Peyer's patch (tissue), 4 donors: ENCODE results near the gene PRKCZ. TPM values are rescaled to one million over a fixed set of nuclear protein-coding genes. Genes with fewer than 3 reads are reported as not detected.

Source experiments
- DNase-seq, 3 donors: peaks; one replicate each; pipeline ENCODE4 v3.0.0-alpha.2; 2017 to 2019
- H3K27ac ChIP-seq, 4 donors: fragments of 200-600 bp; sonication (generic); one replicate each; pipeline ENCODE4 v1.5.1; 2016 to 2019
- H3K27me3 ChIP-seq, 2 donors: fragments of 200-600 bp; sonication (generic); one replicate each; pipeline ENCODE4 v1.5.1; 2019
- H3K36me3 ChIP-seq, 3 donors: fragments of 200-600 bp; sonication (generic); one replicate each; pipeline ENCODE4 v1.5.1; 2016 to 2019
- H3K4me1 ChIP-seq, 4 donors: fragments of 200-600 bp; sonication (generic); one replicate each; pipeline ENCODE4 v1.5.1; 2016 to 2019
- H3K4me3 ChIP-seq, 4 donors: fragments of 200-600 bp; sonication (generic); 1 replicate in 3 of 4; 2 replicates in 1 of 4; pipeline ENCODE4 v1.5.1; 2016 to 2019; ENCODE audit warnings: mild to moderate bottlenecking in 1 of 4
- H3K9me3 ChIP-seq, 4 donors: fragments of 200-600 bp; sonication (generic); one replicate each; pipeline ENCODE4 v1.5.1; 2016 to 2019; ENCODE audit warnings: mild to moderate bottlenecking in 1 of 4
- POLR2A ChIP-seq, 2 donors: fragments of 450-650 bp; IDR thresholded peaks; one replicate each; pipeline ENCODE4 v1.5.1; 2017; ENCODE audit warnings: antibody characterized with exemption in 2 of 2, mild to moderate bottlenecking in 2 of 2, moderate library complexity in 2 of 2
- total RNA-seq, 4 donors: library from RNA; depleted of rRNA; stranded (reverse); fragments of >200 nt; gene quantifications; one replicate each; pipeline ENCODE4 v1.1.0, GENCODE V29; 2016
- TF ChIP-seq, protein P1 (sequence below), 6 experiments: fragments of 450-650 bp in 4 of 6; fragments of 200-600 bp in 2 of 6; sonication (generic) in 1 of 6; IDR thresholded peaks; one replicate each; pipeline ENCODE4 v1.5.1; 2017 to 2019; ENCODE audit warnings: antibody characterized with exemption in 6 of 6, mild to moderate bottlenecking in 3 of 6, moderate library complexity in 1 of 6

The PRKCZ gene
- total RNA-seq, 4 donors from 2014 or later: 51.2 to 105 (median 93.6) TPM

DNA sequence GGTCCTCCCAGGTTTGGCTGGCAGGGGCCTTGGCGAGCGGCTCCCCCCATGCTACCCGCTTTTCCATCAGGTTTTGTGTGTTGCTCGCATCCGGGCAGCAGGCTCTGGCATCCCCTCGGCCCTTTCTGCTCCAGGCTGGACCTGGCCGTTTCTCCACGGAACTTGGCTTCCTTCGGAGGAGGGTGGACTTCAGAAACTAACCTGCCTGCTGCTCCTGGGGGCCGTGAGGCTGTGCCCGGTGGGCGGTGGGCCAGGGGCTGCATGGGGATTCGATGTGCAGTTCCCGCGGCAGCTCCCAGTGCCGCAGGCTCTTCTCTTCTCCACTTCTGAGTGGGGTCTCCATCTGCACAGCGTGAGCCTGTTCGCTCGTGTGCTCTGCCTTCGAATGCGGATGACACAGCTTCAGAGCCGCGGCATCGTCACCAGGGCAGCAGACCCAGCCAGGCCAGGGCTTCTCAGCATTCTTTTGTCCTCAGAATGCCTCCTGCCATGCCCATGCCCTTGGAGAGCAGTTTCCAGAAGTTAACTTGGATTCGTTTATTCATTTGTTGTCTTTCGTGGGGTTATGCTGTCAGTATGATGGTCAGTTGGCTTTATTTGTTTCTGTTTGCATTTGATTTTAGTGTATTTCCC is 36.4 kb downstream of the PRKCZ start:
- H3K4me3 ChIP-seq: no peak overlapping the region
- peaks cover 0 to 4% (median 0%) of the 10 kb centered on the region in 3 donors for H3K36me3 ChIP-seq
- DNase-seq: no peak
- H3K27me3 ChIP-seq: no peaks in the 10 kb centered on the region
- H3K4me1 ChIP-seq: no peaks in the 10 kb centered on the region
- no peak overlapping the region for H3K27ac ChIP-seq
- H3K9me3 ChIP-seq: no peaks in the 10 kb centered on the region
- TF ChIP-seq POLR2A (IDR thresholded peaks at IDR 0.05): no peak
- TF ChIP-seq, protein P1, sequence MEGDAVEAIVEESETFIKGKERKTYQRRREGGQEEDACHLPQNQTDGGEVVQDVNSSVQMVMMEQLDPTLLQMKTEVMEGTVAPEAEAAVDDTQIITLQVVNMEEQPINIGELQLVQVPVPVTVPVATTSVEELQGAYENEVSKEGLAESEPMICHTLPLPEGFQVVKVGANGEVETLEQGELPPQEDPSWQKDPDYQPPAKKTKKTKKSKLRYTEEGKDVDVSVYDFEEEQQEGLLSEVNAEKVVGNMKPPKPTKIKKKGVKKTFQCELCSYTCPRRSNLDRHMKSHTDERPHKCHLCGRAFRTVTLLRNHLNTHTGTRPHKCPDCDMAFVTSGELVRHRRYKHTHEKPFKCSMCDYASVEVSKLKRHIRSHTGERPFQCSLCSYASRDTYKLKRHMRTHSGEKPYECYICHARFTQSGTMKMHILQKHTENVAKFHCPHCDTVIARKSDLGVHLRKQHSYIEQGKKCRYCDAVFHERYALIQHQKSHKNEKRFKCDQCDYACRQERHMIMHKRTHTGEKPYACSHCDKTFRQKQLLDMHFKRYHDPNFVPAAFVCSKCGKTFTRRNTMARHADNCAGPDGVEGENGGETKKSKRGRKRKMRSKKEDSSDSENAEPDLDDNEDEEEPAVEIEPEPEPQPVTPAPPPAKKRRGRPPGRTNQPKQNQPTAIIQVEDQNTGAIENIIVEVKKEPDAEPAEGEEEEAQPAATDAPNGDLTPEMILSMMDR (IDR thresholded peaks at IDR 0.05): no peak

DNA sequence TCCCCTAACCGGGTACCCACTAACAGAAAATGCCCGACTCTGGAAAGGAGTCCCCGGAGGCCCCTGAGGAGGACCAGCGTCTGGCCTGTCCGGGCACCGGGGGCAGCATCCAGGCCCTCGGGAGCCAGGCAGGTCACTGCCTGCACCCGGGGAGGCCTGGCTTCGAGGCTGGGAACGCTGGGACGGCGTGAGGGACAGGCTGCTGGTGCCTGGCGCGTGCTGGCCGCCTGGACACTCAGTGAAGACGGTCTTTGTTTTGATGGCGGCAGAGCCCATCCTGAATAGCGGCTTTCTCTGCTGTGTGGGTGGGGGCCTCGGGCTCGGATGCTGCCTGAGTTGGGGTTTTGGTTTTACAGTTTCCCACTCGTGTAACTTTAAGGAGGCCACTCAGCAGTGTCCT is 37.6 kb downstream of the PRKCZ start:
- Histone ChIP-seq H3K9me3 (no peaks in the 10 kb centered on the region), H3K36me3 (peaks cover 0 to 4% (median 0%) of the 10 kb centered on the region in 3 donors), H3K4me1 (peaks cover 0 to 3% (median 2%) of the 10 kb centered on the region in 4 donors), H3K27me3 (no peaks in the 10 kb centered on the region), H3K27ac (peak overlapping the region in 1 of 4 donors; percentile 4), H3K4me3 (no peak overlapping the region)
- no peak for DNase-seq
- TF ChIP-seq, protein P1 (IDR thresholded peaks at IDR 0.05): no peak
- TF ChIP-seq POLR2A (IDR thresholded peaks at IDR 0.05): no peak

DNA sequence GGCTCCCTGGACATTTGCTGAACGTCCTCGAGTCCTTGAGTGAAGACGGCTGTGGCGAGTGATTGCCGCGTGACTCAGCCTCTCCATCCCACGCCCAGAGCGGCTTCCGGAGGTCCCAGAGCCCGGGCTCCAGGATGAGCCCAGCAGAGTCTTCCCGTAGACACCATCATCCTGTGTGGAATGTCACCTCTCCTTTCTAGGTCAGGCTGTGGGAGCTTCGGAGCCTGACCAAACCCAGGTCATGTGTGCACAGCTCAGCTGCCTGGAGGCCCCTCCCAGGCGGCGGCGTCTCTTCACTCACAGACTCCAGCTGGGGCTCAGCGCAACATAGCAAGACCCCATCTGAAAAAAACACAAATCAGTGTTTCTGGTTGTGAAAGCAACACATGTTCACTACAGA is 38.2 kb downstream of the PRKCZ start:
- H3K4me1 ChIP-seq: peaks cover 0 to 8% (median 2%) of the 10 kb centered on the region in 4 donors
- no peak for DNase-seq
- H3K9me3 ChIP-seq: no peaks in the 10 kb centered on the region
- H3K36me3 ChIP-seq: peaks cover 0 to 10% (median 0%) of the 10 kb centered on the region in 3 donors
- H3K27me3 ChIP-seq: no peaks in the 10 kb centered on the region
- TF ChIP-seq, protein P1 (IDR thresholded peaks at IDR 0.05): no peak
- TF ChIP-seq POLR2A (IDR thresholded peaks at IDR 0.05): no peak
- H3K4me3 ChIP-seq: no peak overlapping the region
- H3K27ac ChIP-seq: peak overlapping the region in 2 of 4 donors; percentile 4 to 48

DNA sequence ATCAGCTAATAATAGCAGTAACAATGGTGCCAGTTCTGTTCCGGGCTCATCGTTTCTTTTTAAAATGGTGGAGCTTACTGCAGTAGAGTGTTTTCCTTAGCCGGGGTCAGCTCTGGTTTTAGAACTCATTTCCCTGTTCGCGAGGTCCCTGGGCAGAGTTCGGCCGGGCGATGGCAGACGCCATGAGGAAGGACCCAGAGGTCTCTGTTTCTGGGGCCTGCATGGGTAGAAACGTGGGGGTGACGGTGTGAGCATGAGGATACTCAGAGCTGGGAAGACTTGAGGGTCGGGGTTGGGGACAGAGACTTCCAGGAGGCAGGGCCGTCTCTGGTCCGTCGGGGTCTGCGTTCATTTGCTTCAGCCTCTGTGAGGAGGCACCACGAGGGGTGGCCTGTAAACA is 38.8 kb downstream of the PRKCZ start:
- H3K4me3 ChIP-seq: no peak overlapping the region
- H3K9me3 ChIP-seq: no peaks in the 10 kb centered on the region
- peaks cover 0 to 8% (median 2%) of the 10 kb centered on the region in 4 donors for H3K4me1 ChIP-seq
- H3K36me3 ChIP-seq: peaks cover 0 to 15% (median 0%) of the 10 kb centered on the region in 3 donors
- no peaks in the 10 kb centered on the region for H3K27me3 ChIP-seq
- no peak for DNase-seq
- H3K27ac ChIP-seq: peak overlapping the region in 2 of 4 donors; percentile 35 to 48
- no peak for TF ChIP-seq POLR2A (IDR thresholded peaks at IDR 0.05)
- TF ChIP-seq, protein P1 (IDR thresholded peaks at IDR 0.05): no peak

DNA sequence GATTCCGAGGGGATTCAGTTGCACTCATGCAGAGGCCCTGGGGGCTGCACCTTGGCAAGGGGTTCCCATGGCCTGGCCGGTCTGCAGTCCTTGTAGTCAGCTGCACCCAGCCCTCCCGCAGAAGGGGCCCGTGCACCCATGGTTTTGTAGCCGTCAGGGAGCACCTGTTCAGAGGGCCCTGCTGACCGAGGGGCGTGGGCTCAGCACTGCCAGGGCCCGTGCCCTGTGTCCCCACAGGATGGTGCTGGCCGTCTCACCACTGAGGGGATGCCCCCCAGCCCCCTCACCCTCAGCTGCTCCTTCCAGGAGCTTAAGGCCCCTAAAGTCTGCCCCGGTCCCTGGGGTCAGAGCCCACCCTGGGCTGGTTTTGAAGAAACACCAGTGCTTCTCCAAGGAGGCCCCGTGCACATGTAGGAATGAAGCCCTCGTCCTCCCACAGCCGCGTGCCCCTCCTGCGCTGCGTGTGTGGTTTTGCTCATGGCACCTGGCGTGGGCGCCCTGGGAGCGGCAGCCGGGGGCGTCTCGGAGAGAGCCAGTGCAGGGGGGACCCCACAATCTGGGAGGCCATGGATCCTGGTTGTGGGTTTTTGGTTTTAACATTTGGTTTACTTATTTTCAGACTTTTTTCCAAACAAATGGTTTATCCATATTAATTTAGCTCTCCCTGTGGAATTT is 40.1 kb downstream of the PRKCZ start:
- peaks cover 0 to 8% (median 2%) of the 10 kb centered on the region in 4 donors for H3K4me1 ChIP-seq
- no peaks in the 10 kb centered on the region for H3K9me3 ChIP-seq
- H3K27me3 ChIP-seq: no peaks in the 10 kb centered on the region
- no peak overlapping the region for H3K4me3 ChIP-seq
- TF ChIP-seq POLR2A (IDR thresholded peaks at IDR 0.05): no peak
- TF ChIP-seq, protein P1 (IDR thresholded peaks at IDR 0.05): no peak
- no peak for DNase-seq
- H3K36me3 ChIP-seq: peaks cover 0 to 15% (median 0%) of the 10 kb centered on the region in 3 donors
- H3K27ac ChIP-seq: peak overlapping the region in 1 of 4 donors; percentile 35
